IPS DF 4.7 (cell line): ENCODE measurements around the gene CHD5.
"Not testable (repeated sequence)": the region's sequence is repeated elsewhere in the genome, so short reads cannot be mapped to it uniquely, and the experiment has no call there.

ENCODE experiments used
- DNase-seq: peaks from one replicate; pipeline ENCODE4 v3.0.0-alpha.2; 2013; ENCODE audit warnings: low spot score; ENCODE audit errors: extremely low read depth

Gene CHD5

GRCh38 chr1:6068073-6068472 lies 112.0 kb downstream of the CHD5 start:
- DNase-seq, result no peak

- no peak for DNase-seq
Observed at GRCh38 chr1:6066680-6067079, 113.4 kb downstream of the CHD5 start.

DNA sequence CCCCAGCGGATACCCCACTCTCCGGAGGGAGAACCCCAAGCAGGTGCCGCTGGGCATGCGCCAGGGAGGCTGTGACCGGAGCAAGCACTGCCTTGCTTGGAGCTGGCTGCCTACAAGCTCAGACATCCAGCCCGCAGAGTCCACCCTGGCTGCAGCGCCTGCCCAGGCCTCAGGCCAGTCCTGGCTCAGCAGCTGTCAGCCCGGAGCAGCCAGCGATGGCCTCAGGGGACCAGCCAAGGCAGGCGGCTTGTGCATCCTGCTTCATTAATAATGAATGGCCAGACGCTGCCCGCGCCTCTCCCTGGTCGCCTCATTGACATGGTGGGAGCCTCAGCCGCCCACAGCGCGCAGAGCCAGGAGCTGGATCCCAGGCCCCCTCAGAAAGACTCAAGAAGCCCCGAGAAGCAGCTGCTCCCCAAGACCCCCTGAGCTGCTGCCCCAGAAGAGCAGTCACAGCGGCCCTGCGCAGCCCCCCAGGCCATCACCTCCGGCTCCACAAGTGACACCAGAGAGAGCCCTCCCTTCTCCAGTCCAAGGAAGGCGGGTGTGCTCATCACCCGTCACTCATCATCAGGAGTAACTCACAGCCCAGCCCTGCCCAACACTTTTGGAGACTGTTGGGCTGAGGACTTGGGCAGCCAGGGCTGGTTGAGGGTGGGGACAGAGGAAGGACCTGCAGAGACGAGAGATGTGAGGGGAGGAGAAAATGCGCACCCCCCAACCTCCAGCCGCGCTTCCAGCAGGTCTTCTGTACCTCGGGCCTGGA lies 114.8 kb downstream of the CHD5 start:
- no peak for DNase-seq

- not testable (repeated sequence) for DNase-seq
Observed at GRCh38 chr1:6063532-6064053, 116.5 kb downstream of the CHD5 start.

- no peak for DNase-seq
Observed at GRCh38 chr1:6062670-6063069, 117.5 kb downstream of the CHD5 start.

- no peak for DNase-seq
Observed at GRCh38 chr1:6059866-6060265, 120.3 kb downstream of the CHD5 start.

GRCh38 chr1:6057170-6057845 lies 122.8 kb downstream of the CHD5 start:
- no peak for DNase-seq

GRCh38 chr1:6056572-6056948 lies 123.6 kb downstream of the CHD5 start:
- no peak for DNase-seq

DNA sequence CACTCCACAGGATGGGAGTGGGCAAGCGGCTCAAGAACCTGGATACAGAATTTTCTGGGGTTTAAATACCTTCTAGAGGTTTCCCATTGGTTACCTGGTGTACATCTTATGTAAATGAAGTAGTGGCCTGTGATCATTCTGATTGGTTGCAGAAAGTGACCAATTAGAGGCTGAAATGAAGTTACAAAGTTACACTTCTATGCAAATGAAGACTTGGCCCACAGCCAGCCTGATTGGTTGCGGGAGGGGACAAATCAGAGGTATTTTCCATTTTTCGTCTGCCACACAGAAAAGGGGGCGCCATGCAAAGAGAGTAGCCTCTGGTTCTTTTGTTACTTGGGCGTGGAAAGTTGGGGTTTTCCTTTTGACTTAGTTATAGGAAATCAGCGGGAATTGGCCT lies 125.5 kb downstream of the CHD5 start:
- no peak for DNase-seq

- no peak for DNase-seq
Observed at GRCh38 chr1:6053206-6053546, 126.9 kb downstream of the CHD5 start.

DNA sequence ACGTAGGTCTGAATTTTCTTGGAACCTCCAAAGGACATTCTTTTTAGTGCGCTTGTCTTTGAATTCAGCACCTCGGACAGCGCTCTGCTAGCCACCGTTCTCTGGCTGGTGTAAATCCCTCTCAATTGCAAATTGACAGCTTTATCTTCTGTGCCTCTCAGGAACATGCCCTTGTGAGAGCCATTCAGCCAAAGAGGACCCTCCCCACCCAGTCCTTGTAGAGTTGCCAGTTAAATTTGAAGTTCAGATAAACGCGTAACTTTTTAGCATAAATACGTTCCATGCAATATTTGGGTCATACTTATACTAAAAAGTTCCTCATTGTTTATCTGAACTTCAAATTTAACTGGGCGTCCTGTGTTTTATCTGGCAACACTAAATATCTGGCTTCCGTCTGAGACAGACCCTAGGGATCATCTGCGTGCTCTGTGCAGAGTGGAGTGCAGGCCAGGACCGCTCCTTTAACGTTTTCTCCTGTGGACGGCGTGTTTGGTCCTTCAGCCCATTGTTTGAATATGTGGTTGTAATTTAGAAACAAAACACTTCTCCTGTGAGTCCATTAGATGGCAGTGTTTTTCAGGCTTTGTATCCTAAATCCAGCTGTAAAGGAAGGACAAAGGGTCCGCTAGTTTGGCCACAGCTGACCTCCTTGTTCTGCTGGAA lies 127.4 kb downstream of the CHD5 start:
- DNase-seq, result no peak
